HG02970 (cell line): ENCODE data around the gene CLCA4.
"Not testable (repeated sequence)": the region's sequence is repeated elsewhere in the genome, so short reads cannot be mapped to it uniquely, and the experiment has no call there.

Experiments
- ATAC-seq: cut with Tn5 transposase; IDR thresholded peaks from one replicate; pipeline ENCODE4 v1.9.1; 2021; ENCODE audit warnings: mild to moderate bottlenecking, moderate library complexity, moderate number of reproducible peaks; ENCODE audit not compliant: unreplicated experiment, low FRiP score

Gene CLCA4

GRCh38 chr1:86546787-86547221, at the start of gene CLCA4:
CLCA4 (plus strand) TSS chr1:86547078; CDS start chr1:86547120, 42 bp downstream.
- no peak for ATAC-seq

GRCh38 chr1:86498281-86498680, 48.6 kb upstream of the CLCA4 start:
- ATAC-seq, result no peak

GRCh38 chr1:86499987-86500593, 46.8 kb upstream of the CLCA4 start:
- peak; percentile 50 for ATAC-seq

GRCh38 chr1:86500714-86501113, 46.2 kb upstream of the CLCA4 start:
- ATAC-seq, result no peak

GRCh38 chr1:86502125-86502646, 44.7 kb upstream of the CLCA4 start:
- ATAC-seq, result not testable (repeated sequence)

- no peak for ATAC-seq
These were observed 44.0 kb upstream of the CLCA4 start for GRCh38 chr1:86502721-86503405.

GRCh38 chr1:86503406-86504136, 43.3 kb upstream of the CLCA4 start:
- no peak for ATAC-seq

GRCh38 chr1:86504137-86504479, 42.8 kb upstream of the CLCA4 start:
- ATAC-seq, result no peak

GRCh38 chr1:86504895-86505563, 41.8 kb upstream of the CLCA4 start:
- no peak for ATAC-seq

- ATAC-seq, result no peak
These were observed 41.3 kb upstream of the CLCA4 start for GRCh38 chr1:86505564-86505902.

- no peak for ATAC-seq
These were observed 38.8 kb upstream of the CLCA4 start for GRCh38 chr1:86507935-86508582.

- ATAC-seq, result no peak
These were observed 38.3 kb upstream of the CLCA4 start for GRCh38 chr1:86508583-86508969.

- no peak for ATAC-seq
These were observed 31.3 kb upstream of the CLCA4 start for GRCh38 chr1:86515597-86515996.

GRCh38 chr1:86516335-86516734, 30.5 kb upstream of the CLCA4 start:
- no peak for ATAC-seq

- ATAC-seq, result no peak
These were observed 29.5 kb upstream of the CLCA4 start for GRCh38 chr1:86517336-86517735.

GRCh38 chr1:86520789-86521521, 25.9 kb upstream of the CLCA4 start:
- ATAC-seq, result no peak

- no peak for ATAC-seq
These were observed 25.4 kb upstream of the CLCA4 start for GRCh38 chr1:86521522-86521891.

GRCh38 chr1:86522240-86522639, 24.6 kb upstream of the CLCA4 start:
- no peak for ATAC-seq

GRCh38 chr1:86523670-86524354, 23.1 kb upstream of the CLCA4 start:
- ATAC-seq, result no peak
